Pons (tissue), 1 donor: Measurements from ENCODE around the gene NR4A2.
"Not testable (repeated sequence)": the region's sequence is repeated elsewhere in the genome, so short reads cannot be mapped to it uniquely, and the experiment has no call there.

ENCODE experiments used
- DNase-seq: peaks from one replicate; pipeline ENCODE4 v3.0.0-alpha.2; 2016; ENCODE audit warnings: low spot score

NR4A2 gene

GRCh38 chr2:156321243-156321904, 11.1 kb downstream of the NR4A2 start:
- no peak for DNase-seq

GRCh38 chr2:156320486-156321098, 11.9 kb downstream of the NR4A2 start:
- DNase-seq = no peak

GRCh38 chr2:156319811-156320485, 12.6 kb downstream of the NR4A2 start:
- no peak for DNase-seq

GRCh38 chr2:156317631-156318030, 14.9 kb downstream of the NR4A2 start:
- DNase-seq = no peak

GRCh38 chr2:156311976-156312375, 20.5 kb downstream of the NR4A2 start:
- DNase-seq = no peak

GRCh38 chr2:156310773-156311172, 21.7 kb downstream of the NR4A2 start:
- DNase-seq = no peak

- DNase-seq = no peak
These were observed 22.6 kb downstream of the NR4A2 start for GRCh38 chr2:156309917-156310316.

- no peak for DNase-seq
These were observed 23.4 kb downstream of the NR4A2 start for GRCh38 chr2:156309167-156309566.

- DNase-seq = no peak
These were observed 25.7 kb downstream of the NR4A2 start for GRCh38 chr2:156306821-156307220.

- DNase-seq = no peak
These were observed 27.4 kb downstream of the NR4A2 start for GRCh38 chr2:156305121-156305520.

GRCh38 chr2:156300337-156300736, 32.2 kb downstream of the NR4A2 start:
- no peak for DNase-seq

GRCh38 chr2:156294945-156295580, 37.5 kb downstream of the NR4A2 start:
- no peak for DNase-seq

- not testable (repeated sequence) for DNase-seq
These were observed 39.1 kb downstream of the NR4A2 start for GRCh38 chr2:156293382-156293781.

GRCh38 chr2:156279446-156280150, 52.9 kb downstream of the NR4A2 start:
- no peak for DNase-seq
